ENCODE results near the gene GRK5.

GRK5 gene

GRCh38 chr10:119360181-119360921 lies 153.0 kb downstream of the GRK5 start:
- DNase-seq (ENCODE audit: low read depth in 2 of 2): no peak

GRCh38 chr10:119361037-119361436 lies 153.7 kb downstream of the GRK5 start:
- DNase-seq (ENCODE audit: low read depth in 2 of 2): no peak

- DNase-seq (ENCODE audit: low read depth in 2 of 2): no peak
Measured at GRCh38 chr10:119362122-119362521, 154.8 kb downstream of the GRK5 start.

GRCh38 chr10:119364645-119365600 lies 157.6 kb downstream of the GRK5 start:
- no peak for DNase-seq (ENCODE audit: low read depth in 2 of 2)

GRCh38 chr10:119365773-119366599 lies 158.6 kb downstream of the GRK5 start:
- DNase-seq (ENCODE audit: low read depth in 2 of 2): no peak

GRCh38 chr10:119367841-119368549 lies 160.6 kb downstream of the GRK5 start:
- DNase-seq (ENCODE audit: low read depth in 2 of 2): no peak

- no peak for DNase-seq (ENCODE audit: low read depth in 2 of 2)
Measured at GRCh38 chr10:119368581-119368980, 161.2 kb downstream of the GRK5 start.

GRCh38 chr10:119368991-119369869 lies 161.9 kb downstream of the GRK5 start:
- DNase-seq (ENCODE audit: low read depth in 2 of 2): no peak

- no peak for DNase-seq (ENCODE audit: low read depth in 2 of 2)
Measured at GRCh38 chr10:119370111-119370741, 162.9 kb downstream of the GRK5 start.

- no peak for DNase-seq (ENCODE audit: low read depth in 2 of 2)
Measured at GRCh38 chr10:119370972-119371703, 163.8 kb downstream of the GRK5 start.

GRCh38 chr10:119371704-119372663 lies 164.6 kb downstream of the GRK5 start:
- no peak for DNase-seq (ENCODE audit: low read depth in 2 of 2)

GRCh38 chr10:119373294-119374102 lies 166.1 kb downstream of the GRK5 start:
- no peak for DNase-seq (ENCODE audit: low read depth in 2 of 2)

- DNase-seq (ENCODE audit: low read depth in 2 of 2): no peak
Measured at GRCh38 chr10:119374236-119374635, 166.9 kb downstream of the GRK5 start.

GRCh38 chr10:119375574-119376272 lies 168.4 kb downstream of the GRK5 start:
- no peak for DNase-seq (ENCODE audit: low read depth in 2 of 2)

GRCh38 chr10:119377451-119377957 lies 170.1 kb downstream of the GRK5 start:
- no peak for DNase-seq (ENCODE audit: low read depth in 2 of 2)
